ENCODE measurements around the gene SMARCAL1. TPM values are rescaled to one million over a fixed set of nuclear protein-coding genes. Genes with fewer than 3 reads are reported as not detected.

Gene SMARCAL1
- total RNA-seq, 2 donors from 2014 or later = 29.1 to 35.1 TPM

DNA sequence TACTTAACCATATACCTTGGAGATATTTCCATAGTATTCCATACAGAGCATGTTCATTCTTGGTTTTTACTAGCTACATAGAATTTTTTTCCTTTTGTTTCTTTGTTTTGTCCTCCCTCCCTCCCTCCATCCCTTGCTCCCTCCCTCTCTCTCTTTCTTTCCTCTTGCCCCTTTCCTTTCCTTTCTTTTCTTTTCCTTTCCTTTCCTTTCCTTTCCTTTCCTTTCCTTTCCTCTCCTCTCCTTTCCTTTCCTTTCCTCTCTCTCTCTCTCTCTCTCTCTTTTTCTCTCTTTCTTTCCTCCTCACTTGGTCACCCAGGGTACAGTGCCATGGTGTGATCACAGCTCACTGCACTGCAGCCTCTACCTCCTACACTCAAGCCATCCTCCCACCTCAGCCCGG is 114.7 kb downstream of the SMARCAL1 start:
- no peak overlapping the region for H3K9ac ChIP-seq (ENCODE audit: extremely low read depth, low read length, poor library complexity, severe bottlenecking)
- 92% methylated on average over 1 of the region's 1 CpG; no CpG with 5 or more reads in 1 of the 2 experiments for WGBS, 2 experiments (ENCODE audit: insufficient coverage in 1 of 2, insufficient read length in 1 of 2)
- no peaks in the 10 kb centered on the region for H3K4me1 Mint-ChIP-seq

DNA sequence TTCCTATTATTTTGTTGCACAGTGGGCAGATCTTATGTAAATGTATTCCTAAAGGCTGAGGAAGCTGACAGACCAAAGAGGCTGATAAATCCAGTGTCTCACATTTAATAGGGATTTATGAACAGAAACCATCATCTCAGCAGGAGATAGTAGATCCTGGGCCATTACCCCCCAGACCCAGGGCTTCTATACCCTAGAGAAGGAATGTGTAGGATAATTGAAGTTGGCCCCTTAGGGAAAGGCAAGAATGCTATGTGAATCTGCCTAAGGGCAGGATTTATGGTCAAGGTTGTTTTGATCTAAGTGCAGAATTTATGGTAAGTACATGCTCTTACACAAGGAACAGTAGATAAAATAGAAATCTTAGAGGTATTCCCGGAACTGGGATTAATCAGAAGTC is 115.3 kb downstream of the SMARCAL1 start:
- no peak overlapping the region for H3K4me3 Mint-ChIP-seq
- no peak overlapping the region for H3K27ac Mint-ChIP-seq
- Histone ChIP-seq H3K9me3 (ENCODE audit: control insufficient read depth, low read length) (no peaks in the 10 kb centered on the region), H3K36me3 (ENCODE audit: control insufficient read depth, insufficient read depth, low read length) (no peaks in the 10 kb centered on the region), H3K27ac (ENCODE audit: low read depth, low read length) (no peak overlapping the region), H3K9ac (ENCODE audit: extremely low read depth, low read length, poor library complexity, severe bottlenecking) (no peak overlapping the region), H3K27me3 (ENCODE audit: control insufficient read depth, insufficient read depth, low read length, poor library complexity, severe bottlenecking) (no peaks in the 10 kb centered on the region), H3K4me1 (ENCODE audit: control insufficient read depth, insufficient read depth, low read length) (no peaks in the 10 kb centered on the region), H3K4me3 (ENCODE audit: low read length) (no peak overlapping the region)
- TF ChIP-seq, protein P1, sequence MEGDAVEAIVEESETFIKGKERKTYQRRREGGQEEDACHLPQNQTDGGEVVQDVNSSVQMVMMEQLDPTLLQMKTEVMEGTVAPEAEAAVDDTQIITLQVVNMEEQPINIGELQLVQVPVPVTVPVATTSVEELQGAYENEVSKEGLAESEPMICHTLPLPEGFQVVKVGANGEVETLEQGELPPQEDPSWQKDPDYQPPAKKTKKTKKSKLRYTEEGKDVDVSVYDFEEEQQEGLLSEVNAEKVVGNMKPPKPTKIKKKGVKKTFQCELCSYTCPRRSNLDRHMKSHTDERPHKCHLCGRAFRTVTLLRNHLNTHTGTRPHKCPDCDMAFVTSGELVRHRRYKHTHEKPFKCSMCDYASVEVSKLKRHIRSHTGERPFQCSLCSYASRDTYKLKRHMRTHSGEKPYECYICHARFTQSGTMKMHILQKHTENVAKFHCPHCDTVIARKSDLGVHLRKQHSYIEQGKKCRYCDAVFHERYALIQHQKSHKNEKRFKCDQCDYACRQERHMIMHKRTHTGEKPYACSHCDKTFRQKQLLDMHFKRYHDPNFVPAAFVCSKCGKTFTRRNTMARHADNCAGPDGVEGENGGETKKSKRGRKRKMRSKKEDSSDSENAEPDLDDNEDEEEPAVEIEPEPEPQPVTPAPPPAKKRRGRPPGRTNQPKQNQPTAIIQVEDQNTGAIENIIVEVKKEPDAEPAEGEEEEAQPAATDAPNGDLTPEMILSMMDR (conservative IDR thresholded peaks at IDR 0.05) = no peak
- no peaks in the 10 kb centered on the region for H3K36me3 Mint-ChIP-seq (ENCODE audit: low read depth)
- WGBS, 2 experiments (ENCODE audit: insufficient coverage in 1 of 2, insufficient read length in 1 of 2) = 100% methylated on average over 1 of the region's 1 CpG; no CpG with 5 or more reads in 1 of the 2 experiments
- H3K4me1 Mint-ChIP-seq = peaks cover 3% of the 10 kb centered on the region
- DNase-seq = no peak
- no peaks in the 10 kb centered on the region for H3K27me3 Mint-ChIP-seq (ENCODE audit: insufficient read depth)
- peaks cover 2% of the 10 kb centered on the region for H3K9me3 Mint-ChIP-seq

More for the DNA sequence above, 114.7 kb downstream of the SMARCAL1 start:
- Histone ChIP-seq H3K9me3 (ENCODE audit: control insufficient read depth, low read length) (no peaks in the 10 kb centered on the region), H3K4me3 (ENCODE audit: low read length) (no peak overlapping the region), H3K4me1 (ENCODE audit: control insufficient read depth, insufficient read depth, low read length) (no peaks in the 10 kb centered on the region), H3K27me3 (ENCODE audit: control insufficient read depth, insufficient read depth, low read length, poor library complexity, severe bottlenecking) (no peaks in the 10 kb centered on the region), H3K27ac (ENCODE audit: low read depth, low read length) (no peak overlapping the region), H3K36me3 (ENCODE audit: control insufficient read depth, insufficient read depth, low read length) (no peaks in the 10 kb centered on the region)
- peaks cover 2% of the 10 kb centered on the region for H3K9me3 Mint-ChIP-seq
- H3K27me3 Mint-ChIP-seq (ENCODE audit: insufficient read depth) = no peaks in the 10 kb centered on the region
- no peak overlapping the region for H3K27ac Mint-ChIP-seq
- TF ChIP-seq, protein P1 (conservative IDR thresholded peaks at IDR 0.05) = no peak
- H3K36me3 Mint-ChIP-seq (ENCODE audit: low read depth) = no peaks in the 10 kb centered on the region
- no peak for DNase-seq
- H3K4me3 Mint-ChIP-seq = no peak overlapping the region

DNA sequence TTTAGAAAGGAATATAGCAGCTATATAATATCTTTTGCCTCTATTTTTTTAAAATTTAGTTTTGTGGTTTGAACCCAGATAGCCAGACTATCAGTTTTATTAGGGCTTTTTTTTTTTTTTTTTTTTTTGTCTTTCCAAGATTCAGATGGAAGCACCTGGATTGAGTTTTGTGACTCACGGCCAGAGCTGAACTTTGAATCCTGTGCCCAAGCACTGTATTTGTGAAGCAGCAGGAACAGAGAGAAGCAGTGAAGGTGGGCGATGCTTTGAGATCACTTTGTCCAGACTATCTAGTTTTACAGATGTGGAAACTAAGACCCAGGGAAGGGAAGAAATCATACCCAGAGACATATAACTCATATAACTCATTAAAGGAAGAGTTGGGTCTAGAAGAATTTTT is 120.3 kb downstream of the SMARCAL1 start:
- H3K4me1 ChIP-seq (ENCODE audit: control insufficient read depth, insufficient read depth, low read length) = no peaks in the 10 kb centered on the region

More for the DNA sequence above, 120.3 kb downstream of the SMARCAL1 start:
- no peak overlapping the region for H3K4me3 ChIP-seq (ENCODE audit: low read length)
- no peak overlapping the region for H3K9ac ChIP-seq (ENCODE audit: extremely low read depth, low read length, poor library complexity, severe bottlenecking)
- DNase-seq = no peak
- Mint-ChIP-seq H3K27ac (no peak overlapping the region), H3K36me3 (ENCODE audit: low read depth) (no peaks in the 10 kb centered on the region), H3K4me1 (peaks cover 4% of the 10 kb centered on the region), H3K9me3 (no peaks in the 10 kb centered on the region), H3K4me3 (no peak overlapping the region), H3K27me3 (ENCODE audit: insufficient read depth) (no peaks in the 10 kb centered on the region)
- 83 to 89% methylated on average over 1 to 2 of the region's 2 CpGs for WGBS, 2 experiments (ENCODE audit: insufficient coverage in 1 of 2, insufficient read length in 1 of 2)
- no peaks in the 10 kb centered on the region for H3K9me3 ChIP-seq (ENCODE audit: control insufficient read depth, low read length)
- no peak overlapping the region for H3K27ac ChIP-seq (ENCODE audit: low read depth, low read length)
- H3K36me3 ChIP-seq (ENCODE audit: control insufficient read depth, insufficient read depth, low read length) = no peaks in the 10 kb centered on the region
- TF ChIP-seq, protein P1 (conservative IDR thresholded peaks at IDR 0.05) = no peak
- no peaks in the 10 kb centered on the region for H3K27me3 ChIP-seq (ENCODE audit: control insufficient read depth, insufficient read depth, low read length, poor library complexity, severe bottlenecking)

Other genes with a start within 250 kb of the SMARCAL1 start
- under 1 TPM; 0.51 to 0.86 TPM for gene MARCHF4, start 40.0 kb upstream of the SMARCAL1 start, total RNA-seq
- gene RPL37A, start 86.4 kb downstream of the SMARCAL1 start, total RNA-seq = 1,000 to 10,000 TPM; 2,589 to 2,765 TPM
- gene IGFBP2, start 220.9 kb downstream of the SMARCAL1 start, total RNA-seq = 100 to 1,000 TPM in 1 of 2 donors, 10 to 100 TPM in 1; 80.8 to 313 TPM

Data from endodermal cell (in vitro differentiated cells).